ENCODE data around the gene HINT3. TPM values are rescaled to one million over a fixed set of nuclear protein-coding genes. Genes with fewer than 3 reads are reported as not detected.

The HINT3 gene
- total and polyA plus RNA-seq, 2 of the 13 experiments (the other 11 are each of a cell fraction or from before 2014, with no cell fraction given): 3.1 to 22.8 TPM

GRCh38 chr6:125986301-125987025, 29.9 kb downstream of the HINT3 start, which contains the start of gene TRMT11 (continued):
- TF ChIP-seq, protein P1, sequence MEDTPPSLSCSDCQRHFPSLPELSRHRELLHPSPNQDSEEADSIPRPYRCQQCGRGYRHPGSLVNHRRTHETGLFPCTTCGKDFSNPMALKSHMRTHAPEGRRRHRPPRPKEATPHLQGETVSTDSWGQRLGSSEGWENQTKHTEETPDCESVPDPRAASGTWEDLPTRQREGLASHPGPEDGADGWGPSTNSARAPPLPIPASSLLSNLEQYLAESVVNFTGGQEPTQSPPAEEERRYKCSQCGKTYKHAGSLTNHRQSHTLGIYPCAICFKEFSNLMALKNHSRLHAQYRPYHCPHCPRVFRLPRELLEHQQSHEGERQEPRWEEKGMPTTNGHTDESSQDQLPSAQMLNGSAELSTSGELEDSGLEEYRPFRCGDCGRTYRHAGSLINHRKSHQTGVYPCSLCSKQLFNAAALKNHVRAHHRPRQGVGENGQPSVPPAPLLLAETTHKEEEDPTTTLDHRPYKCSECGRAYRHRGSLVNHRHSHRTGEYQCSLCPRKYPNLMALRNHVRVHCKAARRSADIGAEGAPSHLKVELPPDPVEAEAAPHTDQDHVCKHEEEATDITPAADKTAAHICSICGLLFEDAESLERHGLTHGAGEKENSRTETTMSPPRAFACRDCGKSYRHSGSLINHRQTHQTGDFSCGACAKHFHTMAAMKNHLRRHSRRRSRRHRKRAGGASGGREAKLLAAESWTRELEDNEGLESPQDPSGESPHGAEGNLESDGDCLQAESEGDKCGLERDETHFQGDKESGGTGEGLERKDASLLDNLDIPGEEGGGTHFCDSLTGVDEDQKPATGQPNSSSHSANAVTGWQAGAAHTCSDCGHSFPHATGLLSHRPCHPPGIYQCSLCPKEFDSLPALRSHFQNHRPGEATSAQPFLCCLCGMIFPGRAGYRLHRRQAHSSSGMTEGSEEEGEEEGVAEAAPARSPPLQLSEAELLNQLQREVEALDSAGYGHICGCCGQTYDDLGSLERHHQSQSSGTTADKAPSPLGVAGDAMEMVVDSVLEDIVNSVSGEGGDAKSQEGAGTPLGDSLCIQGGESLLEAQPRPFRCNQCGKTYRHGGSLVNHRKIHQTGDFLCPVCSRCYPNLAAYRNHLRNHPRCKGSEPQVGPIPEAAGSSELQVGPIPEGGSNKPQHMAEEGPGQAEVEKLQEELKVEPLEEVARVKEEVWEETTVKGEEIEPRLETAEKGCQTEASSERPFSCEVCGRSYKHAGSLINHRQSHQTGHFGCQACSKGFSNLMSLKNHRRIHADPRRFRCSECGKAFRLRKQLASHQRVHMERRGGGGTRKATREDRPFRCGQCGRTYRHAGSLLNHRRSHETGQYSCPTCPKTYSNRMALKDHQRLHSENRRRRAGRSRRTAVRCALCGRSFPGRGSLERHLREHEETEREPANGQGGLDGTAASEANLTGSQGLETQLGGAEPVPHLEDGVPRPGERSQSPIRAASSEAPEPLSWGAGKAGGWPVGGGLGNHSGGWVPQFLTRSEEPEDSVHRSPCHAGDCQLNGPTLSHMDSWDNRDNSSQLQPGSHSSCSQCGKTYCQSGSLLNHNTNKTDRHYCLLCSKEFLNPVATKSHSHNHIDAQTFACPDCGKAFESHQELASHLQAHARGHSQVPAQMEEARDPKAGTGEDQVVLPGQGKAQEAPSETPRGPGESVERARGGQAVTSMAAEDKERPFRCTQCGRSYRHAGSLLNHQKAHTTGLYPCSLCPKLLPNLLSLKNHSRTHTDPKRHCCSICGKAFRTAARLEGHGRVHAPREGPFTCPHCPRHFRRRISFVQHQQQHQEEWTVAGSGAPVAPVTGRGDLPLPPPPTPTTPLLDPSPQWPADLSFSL (CRISPR knock-in tag; IDR thresholded peaks at IDR 0.05): 0 out of 2 replicates have a peak, but pooled peaks have one; percentile 55
- TF ChIP-seq, protein P2, sequence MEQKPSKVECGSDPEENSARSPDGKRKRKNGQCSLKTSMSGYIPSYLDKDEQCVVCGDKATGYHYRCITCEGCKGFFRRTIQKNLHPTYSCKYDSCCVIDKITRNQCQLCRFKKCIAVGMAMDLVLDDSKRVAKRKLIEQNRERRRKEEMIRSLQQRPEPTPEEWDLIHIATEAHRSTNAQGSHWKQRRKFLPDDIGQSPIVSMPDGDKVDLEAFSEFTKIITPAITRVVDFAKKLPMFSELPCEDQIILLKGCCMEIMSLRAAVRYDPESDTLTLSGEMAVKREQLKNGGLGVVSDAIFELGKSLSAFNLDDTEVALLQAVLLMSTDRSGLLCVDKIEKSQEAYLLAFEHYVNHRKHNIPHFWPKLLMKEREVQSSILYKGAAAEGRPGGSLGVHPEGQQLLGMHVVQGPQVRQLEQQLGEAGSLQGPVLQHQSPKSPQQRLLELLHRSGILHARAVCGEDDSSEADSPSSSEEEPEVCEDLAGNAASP (CRISPR knock-in tag; IDR thresholded peaks at IDR 0.05; ENCODE audit: borderline replicate concordance): 0 out of 2 replicates have a peak, but pooled peaks have one; percentile 9
- peak; percentile 88 for TF ChIP-seq PITX1 (CRISPR knock-in tag; IDR thresholded peaks at IDR 0.05)
- TF ChIP-seq ZNF777 (CRISPR knock-in tag; IDR thresholded peaks at IDR 0.05): peak; percentile 92
- TF ChIP-seq KDM4B (CRISPR knock-in tag; IDR thresholded peaks at IDR 0.05): peak; percentile 84
- peak; percentile 98 for TF ChIP-seq ZBTB7B (CRISPR knock-in tag; IDR thresholded peaks at IDR 0.05)
- TF ChIP-seq RFXANK (CRISPR knock-in tag; IDR thresholded peaks at IDR 0.05): no peak
- peak; percentile 90 for TF ChIP-seq NFKBIZ (CRISPR knock-in tag; IDR thresholded peaks at IDR 0.05)
- TF ChIP-seq REL (CRISPR knock-in tag; conservative IDR thresholded peaks at IDR 0.05): peak; percentile 78; the same call in 1 of the 2 replicates
- TF ChIP-seq IRF1 (CRISPR knock-in tag; IDR thresholded peaks at IDR 0.05; ENCODE audit: low read depth): no peak
- TF ChIP-seq MAFG (CRISPR knock-in tag; IDR thresholded peaks at IDR 0.05): no peak
- TF ChIP-seq, protein P3, sequence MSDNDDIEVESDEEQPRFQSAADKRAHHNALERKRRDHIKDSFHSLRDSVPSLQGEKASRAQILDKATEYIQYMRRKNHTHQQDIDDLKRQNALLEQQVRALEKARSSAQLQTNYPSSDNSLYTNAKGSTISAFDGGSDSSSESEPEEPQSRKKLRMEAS (IDR thresholded peaks at IDR 0.05): peak; percentile 92
- 0 out of 2 replicates have a peak, but pooled peaks have one; percentile 83 for TF ChIP-seq ZNF790 (CRISPR knock-in tag; IDR thresholded peaks at IDR 0.05; ENCODE audit: borderline replicate concordance)
- TF ChIP-seq REXO4 (CRISPR knock-in tag; IDR thresholded peaks at IDR 0.05; ENCODE audit: borderline replicate concordance): 0 out of 2 replicates have a peak, but pooled peaks have one; percentile 59
- peak; percentile 89 for TF ChIP-seq NAIF1 (CRISPR knock-in tag; IDR thresholded peaks at IDR 0.05; ENCODE audit: borderline replicate concordance)
- 0 out of 2 replicates have a peak, but pooled peaks have one; percentile 58 for TF ChIP-seq ZNF276 (CRISPR knock-in tag; IDR thresholded peaks at IDR 0.05; ENCODE audit: low read depth)
- no peak for TF ChIP-seq ZNF703 (CRISPR knock-in tag; IDR thresholded peaks at IDR 0.05; ENCODE audit: borderline replicate concordance)
- TF ChIP-seq ZFP90 (CRISPR knock-in tag; IDR thresholded peaks at IDR 0.05; ENCODE audit: borderline replicate concordance): peak; percentile 85; the same call in 1 of the 2 replicates
